ENCODE measurements around the gene SSR3. TPM values are rescaled to one million over a fixed set of nuclear protein-coding genes. Genes with fewer than 3 reads are reported as not detected.
A peak's percentile ranks its signal among the peaks of the same experiment; 100 is the strongest.

SSR3 gene
- total RNA-seq, 1 donor from 2014 or later = 135 TPM

- peak overlapping the region; percentile 15 for H3K27ac Mint-ChIP-seq
- no peaks in the 10 kb centered on the region for H3K9me3 Mint-ChIP-seq (ENCODE audit: low read depth)
- DNase-seq (ENCODE audit: low spot score, unreplicated experiment) = no peak
- H3K4me3 Mint-ChIP-seq (ENCODE audit: low read depth) = no peak overlapping the region
- H3K4me1 Mint-ChIP-seq (ENCODE audit: low read depth) = peaks cover 33% of the 10 kb centered on the region
- no peaks in the 10 kb centered on the region for H3K27me3 Mint-ChIP-seq
- peaks cover 33% of the 10 kb centered on the region for H3K36me3 Mint-ChIP-seq (ENCODE audit: insufficient read depth)
- no peak for TF ChIP-seq CTCF (IDR thresholded peaks at IDR 0.05; ENCODE audit: unreplicated experiment)
Measured at GRCh38 chr3:156551746-156552145, 3.2 kb downstream of the SSR3 start.

- Mint-ChIP-seq H3K4me3 (ENCODE audit: low read depth) (no peak overlapping the region), H3K4me1 (ENCODE audit: low read depth) (peaks cover 33% of the 10 kb centered on the region), H3K27ac (peak overlapping the region; percentile 33), H3K36me3 (ENCODE audit: insufficient read depth) (peaks cover 38% of the 10 kb centered on the region), H3K9me3 (ENCODE audit: low read depth) (no peaks in the 10 kb centered on the region), H3K27me3 (no peaks in the 10 kb centered on the region)
- no peak for DNase-seq (ENCODE audit: low spot score, unreplicated experiment)
- no peak for TF ChIP-seq CTCF (IDR thresholded peaks at IDR 0.05; ENCODE audit: unreplicated experiment)
Measured at GRCh38 chr3:156551261-156551660, 3.7 kb downstream of the SSR3 start.

GRCh38 chr3:156548902-156549301 lies 6.0 kb downstream of the SSR3 start:
- Mint-ChIP-seq H3K4me1 (ENCODE audit: low read depth) (peaks cover 26% of the 10 kb centered on the region), H3K27ac (peak overlapping the region; percentile 77), H3K36me3 (ENCODE audit: insufficient read depth) (peaks cover 40% of the 10 kb centered on the region), H3K4me3 (ENCODE audit: low read depth) (no peak overlapping the region), H3K9me3 (ENCODE audit: low read depth) (no peaks in the 10 kb centered on the region), H3K27me3 (no peaks in the 10 kb centered on the region)
- no peak for TF ChIP-seq CTCF (IDR thresholded peaks at IDR 0.05; ENCODE audit: unreplicated experiment)
- no peak for DNase-seq (ENCODE audit: low spot score, unreplicated experiment)

GRCh38 chr3:156548041-156548687 lies 6.8 kb downstream of the SSR3 start:
- Mint-ChIP-seq H3K4me3 (ENCODE audit: low read depth) (no peak overlapping the region), H3K4me1 (ENCODE audit: low read depth) (peaks cover 21% of the 10 kb centered on the region), H3K27ac (peak overlapping the region; percentile 77), H3K27me3 (no peaks in the 10 kb centered on the region), H3K9me3 (ENCODE audit: low read depth) (no peaks in the 10 kb centered on the region), H3K36me3 (ENCODE audit: insufficient read depth) (peaks cover 42% of the 10 kb centered on the region)
- no peak for TF ChIP-seq CTCF (IDR thresholded peaks at IDR 0.05; ENCODE audit: unreplicated experiment)
- no peak for DNase-seq (ENCODE audit: low spot score, unreplicated experiment)

- Mint-ChIP-seq H3K27ac (no peak overlapping the region), H3K4me1 (ENCODE audit: low read depth) (peaks cover 17% of the 10 kb centered on the region), H3K27me3 (no peaks in the 10 kb centered on the region), H3K4me3 (ENCODE audit: low read depth) (no peak overlapping the region), H3K9me3 (ENCODE audit: low read depth) (no peaks in the 10 kb centered on the region), H3K36me3 (ENCODE audit: insufficient read depth) (peaks cover 41% of the 10 kb centered on the region)
- no peak for DNase-seq (ENCODE audit: low spot score, unreplicated experiment)
- no peak for TF ChIP-seq CTCF (IDR thresholded peaks at IDR 0.05; ENCODE audit: unreplicated experiment)
Measured at GRCh38 chr3:156547637-156548036, 7.3 kb downstream of the SSR3 start.

Measured in progenitor cell of endocrine pancreas (in vitro differentiated cells).